HepG2 (cell line): ENCODE measurements around the gene GJB4. TPM values are rescaled to one million over a fixed set of nuclear protein-coding genes. Genes with fewer than 3 reads are reported as not detected.

Experiments used
- ATAC-seq: fragments of 200-7000 bp; cut with Tn5 transposase; 3 replicates; pipeline ENCODE4 v1.9.1; 2020; ENCODE audit warnings: mild to moderate bottlenecking, moderate library complexity
- BruUV-seq: library from RNA; stranded (reverse); fragments of 400-500 nt; replicated peaks from 2 replicates; lab custom pipeline; 2021; lab: Mats Ljungman, UMichigan
- CTCF ChIA-PET: fragments of 300-600 bp; formaldehyde crosslinking; extraction: SDS; loops from one replicate; lab custom pipeline; 2021; ENCODE audit warnings: low total read pairs, inconsistent platforms, low intra/inter-chr PET ratio; lab: Yijun Ruan, JAX
- POLR2A ChIA-PET: fragments of 350-600 bp; sonication (Branson Sonifier 250); formaldehyde crosslinking; loops from one replicate; lab custom pipeline; 2020; ENCODE audit warnings: antibody characterized with exemption, inconsistent platforms; lab: Yijun Ruan, JAX
- DNase-seq: peaks from one replicate; pipeline ENCODE4 v3.0.0-alpha.2; 2015; ENCODE audit warnings: low spot score
- FAIRE-seq: peaks from 3 replicates; lab custom pipeline; 2011; peaks lifted over from hg19 to GRCh38; lab: Jason Lieb, UNC
- H2AFZ ChIP-seq: one replicate; pipeline ENCODE4 v1.6.1; 2011; ENCODE audit warnings: low read length, inconsistent platforms
- H3K27ac ChIP-seq: fragments of 300-600 bp; 3 replicates; pipeline ENCODE4 v1.8.0; 2011; ENCODE audit warnings: mixed run types, mild to moderate bottlenecking, mixed read lengths, low read length, inconsistent platforms; ENCODE audit not compliant: insufficient read depth; ENCODE audit errors: extremely low read length
- H3K27me3 ChIP-seq, 2 experiments: fragments of 200-600 bp in 1 of 2; 2 replicates in 1 of 2; 3 replicates in 1 of 2; pipeline versions ENCODE4 v1.6.0 to v1.8.0; 2011; ENCODE audit warnings: low read length in 2 of 2, mild to moderate bottlenecking in 2 of 2, moderate library complexity in 2 of 2, inconsistent platforms in 1 of 2; ENCODE audit not compliant: insufficient read depth in 2 of 2, control insufficient read depth in 1 of 2
- H3K36me3 ChIP-seq, 2 experiments: fragments of 200-600 bp in 1 of 2; replicated peaks in 1 of 2; 2 replicates in 1 of 2; 3 replicates in 1 of 2; pipeline versions ENCODE4 v1.5.1 to v1.8.0; 2011; ENCODE audit warnings: low read length in 2 of 2, inconsistent platforms in 1 of 2; ENCODE audit not compliant: insufficient read depth in 2 of 2, control insufficient read depth in 1 of 2
- H3K4me1 ChIP-seq: 2 replicates; pipeline ENCODE4 v1.5.1; 2012; ENCODE audit warnings: low read length, inconsistent platforms; ENCODE audit not compliant: insufficient read depth
- H3K4me2 ChIP-seq: 2 replicates; pipeline ENCODE4 v1.6.0; 2011; ENCODE audit warnings: low read depth, low read length, inconsistent platforms
- H3K4me3 ChIP-seq, 3 experiments: fragments of 200-600 bp in 1 of 3; sonication (generic), shearing (Covaris generic) in 1 of 3; replicated peaks in 1 of 3; 2 replicates each; pipeline ENCODE4 v1.5.1; 2011 to 2016; ENCODE audit warnings: low read length in 3 of 3, inconsistent platforms in 2 of 3, low read depth in 2 of 3, mild to moderate bottlenecking in 2 of 3, control low read depth in 1 of 3, mixed read lengths in 1 of 3; ENCODE audit not compliant: insufficient read depth in 1 of 3
- H3K79me2 ChIP-seq: one replicate; pipeline ENCODE4 v1.6.1; 2011; ENCODE audit warnings: low read length, inconsistent platforms; ENCODE audit not compliant: insufficient read depth
- H3K9ac ChIP-seq: 2 replicates; pipeline ENCODE4 v1.6.0; 2011; ENCODE audit warnings: mild to moderate bottlenecking, low read depth, low read length, inconsistent platforms; ENCODE audit not compliant: insufficient read depth
- H3K9me3 ChIP-seq: 2 replicates; pipeline ENCODE4 v1.5.1; 2012; ENCODE audit warnings: mild to moderate bottlenecking, low read length
- H4K20me1 ChIP-seq: 2 replicates; pipeline ENCODE4 v1.6.0; 2011; ENCODE audit warnings: inconsistent platforms, mild to moderate bottlenecking, low read length, moderate library complexity; ENCODE audit not compliant: insufficient read depth
- BRF2 ChIP-seq: sonication (generic); formaldehyde crosslinking; IDR thresholded peaks from 2 replicates; pipeline ENCODE4 v1.8.1; 2022; ENCODE audit warnings: mild to moderate bottlenecking, missing genetic modification reagents
- DMAP1 ChIP-seq: IDR thresholded peaks from 2 replicates; pipeline ENCODE4 v1.6.1; 2016
- EP300 ChIP-seq, 3 experiments: sonication (generic) in 1 of 3; formaldehyde crosslinking in 1 of 3; IDR thresholded peaks; 2 replicates each; pipeline versions ENCODE4 v1.5.1 to v1.6.1; 2011 to 2020; ENCODE audit warnings: low read depth in 2 of 3, low read length in 2 of 3, borderline replicate concordance in 1 of 3, improper control_type of control experiment in 1 of 3, mild to moderate bottlenecking in 1 of 3, missing genetic modification reagents in 1 of 3, moderate library complexity in 1 of 3
- FOXO4 ChIP-seq: sonication (generic); formaldehyde crosslinking; conservative IDR thresholded peaks from 2 replicates; pipeline ENCODE4 v1.8.1; 2023; ENCODE audit warnings: missing genetic modification reagents
- FOXP4 ChIP-seq: sonication (generic); formaldehyde crosslinking; IDR thresholded peaks from 2 replicates; pipeline ENCODE4 v1.4.0; 2020; ENCODE audit warnings: missing genetic modification reagents
- GPN1 ChIP-seq: sonication (generic); formaldehyde crosslinking; IDR thresholded peaks from 2 replicates; pipeline ENCODE4 v1.5.1; 2020; ENCODE audit warnings: missing genetic modification reagents, borderline replicate concordance
- GTF2F1 ChIP-seq: fragments of 150-350 bp; IDR thresholded peaks from 2 replicates; pipeline ENCODE4 v1.6.1; 2014; ENCODE audit warnings: low read length
- HDAC6 ChIP-seq: fragments of 200-600 bp; sonication (generic); IDR thresholded peaks from 2 replicates; pipeline ENCODE4 v1.7.0; 2017; ENCODE audit warnings: mild to moderate bottlenecking, antibody characterized with exemption, low read length, low read depth
- KMT2A ChIP-seq: sonication (generic); formaldehyde crosslinking; IDR thresholded peaks from 2 replicates; pipeline ENCODE4 v1.4.0; 2020; ENCODE audit warnings: missing genetic modification reagents
- NFKBIZ ChIP-seq: IDR thresholded peaks from 2 replicates; pipeline ENCODE4 v1.6.1; 2018; ENCODE audit warnings: missing genetic modification reagents, missing compliant biosample characterization
- SRSF1 ChIP-seq: fragments of 200-400 bp; formaldehyde crosslinking; optimal IDR thresholded peaks from 2 replicates; pipeline ENCODE3; 2017; ENCODE audit warnings: mild to moderate bottlenecking, low read depth, low read length, moderate library complexity
- ZNF281 ChIP-seq: sonication (generic); formaldehyde crosslinking; IDR thresholded peaks from 2 replicates; pipeline ENCODE4 v1.4.0; 2020; ENCODE audit warnings: missing genetic modification reagents, borderline replicate concordance
- ZUFSP ChIP-seq: sonication (generic); formaldehyde crosslinking; IDR thresholded peaks from 2 replicates; pipeline ENCODE4 v1.9.0; 2021; ENCODE audit warnings: missing genetic modification reagents, mild to moderate bottlenecking, borderline replicate concordance
- WGBS: methylation state at CpG from one replicate; pipeline ENCODE4 v1.1.6; 2017; ENCODE audit warnings: low lambda C conversion rate; 5-methylcytosine and 5-hydroxymethylcytosine counted together
- in situ Hi-C: cut with HindIII; loops from 2 replicates; pipeline ENCODE4 v1.10.0; 2017; ENCODE audit warnings: low pct_unique_long_range_greater_than_20kb; ENCODE audit not compliant: extremely low pct_ligation_motif_present
- intact Hi-C: fragments of 100-400 bp; cut with micrococcal nuclease; formaldehyde crosslinking; loops from one replicate; pipeline ENCODE4 v1.10.0; 2022; ENCODE audit not compliant: unreplicated experiment
- polyA plus RNA-seq, 8 experiments: library from polyadenylated mRNA; depleted of rRNA in 3 of 8; stranded (reverse) in 7 of 8; unstranded in 1 of 8; fragments of >200 nt; fragmentation: Illumina TruSeq in 4 of 8; extraction: Trizol in 4 of 8; gene quantifications; 2 replicates each; pipeline versions ENCODE4 v1.2.1 to v1.2.3, GENCODE V29; 2011 to 2016; ENCODE audit warnings: low read depth in 4 of 8, missing spikeins in 1 of 8, mixed read lengths in 1 of 8; ENCODE audit not compliant: insufficient read depth in 1 of 8
- total RNA-seq, 5 experiments: library from RNA; depleted of rRNA; stranded (reverse); fragments of >200 nt; fragmentation: Illumina TruSeq; extraction: Trizol; gene quantifications; 2 replicates each; pipeline ENCODE4 v1.2.3, GENCODE V29; 2016; ENCODE audit warnings: low read depth in 1 of 5

The GJB4 gene
- total and polyA plus RNA-seq, 2 of the 13 experiments (the other 11 are each of a cell fraction or from before 2014, with no cell fraction given), result not detected

DNA sequence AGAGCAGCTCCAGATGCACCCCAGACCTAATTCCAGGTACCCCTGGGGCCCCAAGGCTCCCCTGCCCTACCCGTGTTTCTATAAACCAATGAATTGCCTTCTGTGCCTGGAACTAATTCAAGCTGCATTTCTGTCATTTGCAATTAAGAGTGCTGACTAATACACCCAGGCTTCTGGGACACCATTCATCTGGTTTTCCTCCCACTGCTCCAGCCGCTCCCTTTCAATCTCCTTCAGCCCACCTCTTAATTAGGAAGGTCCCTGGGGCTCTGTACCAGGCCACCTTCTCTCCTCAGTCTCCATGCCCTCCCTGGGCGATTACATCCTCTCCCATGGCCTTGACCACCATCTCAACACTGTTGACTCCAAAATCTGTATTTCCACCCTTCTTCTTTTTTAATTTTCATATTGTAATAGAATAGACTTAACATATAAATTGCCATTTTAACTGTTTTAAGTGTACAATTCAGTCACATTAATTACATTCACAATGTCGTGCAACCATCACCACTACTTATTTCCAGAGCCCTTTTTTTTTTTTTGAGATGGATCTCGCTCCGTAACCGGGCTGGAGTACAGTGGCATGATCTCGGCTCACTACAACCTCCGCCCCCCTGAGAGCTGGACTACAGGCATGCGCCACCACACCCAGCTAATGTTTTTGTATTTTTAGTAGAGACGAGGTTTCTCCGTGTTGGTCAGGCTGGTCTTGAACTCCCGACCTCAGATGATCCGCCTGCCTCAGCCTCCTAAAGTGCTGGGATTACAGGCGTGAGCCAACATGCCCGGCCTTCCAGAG is 12.2 kb downstream of the GJB4 start:
- no TSS peak for BruUV-seq
- no peak for DNase-seq
- Histone ChIP-seq H3K79me2 (no peaks in the 10 kb centered on the region), H3K27me3 (peaks cover 0 to 19% of the 10 kb centered on the region in 2 experiments; a peak in 3 of 5 replicates), H3K9me3 (no peaks in the 10 kb centered on the region), H3K4me3 (no peak overlapping the region), H3K27ac (no peak overlapping the region), H2AFZ (no peak overlapping the region), H4K20me1 (no peaks in the 10 kb centered on the region), H3K36me3 (no peaks in the 10 kb centered on the region), H3K4me1 (no peaks in the 10 kb centered on the region), H3K4me2 (no peak overlapping the region), H3K9ac (no peak overlapping the region)
- ChIA-PET POLR2A (no interaction called here), CTCF (no interaction called here)
- no peak for ATAC-seq
- 28% methylated on average over 16 of the region's 16 CpGs for WGBS
- FAIRE-seq, result no peak
- intact Hi-C loops, result no loop called here
- in situ Hi-C loops, result no loop called here
- no peak for TF ChIP-seq SRSF1
- no peak for TF ChIP-seq ZNF281 (CRISPR knock-in tag)
- TF ChIP-seq FOXO4 (CRISPR knock-in tag), result no peak
- TF ChIP-seq NFKBIZ (CRISPR knock-in tag), result no peak
- no peak for TF ChIP-seq KMT2A
- no peak for TF ChIP-seq HDAC6
- TF ChIP-seq DMAP1, result no peak
- no peak for TF ChIP-seq FOXP4 (CRISPR knock-in tag)
- no peak for TF ChIP-seq EP300 (IDR thresholded peaks at IDR 0.05; ENCODE audit: low read depth in 2 of 2, low read length in 2 of 2)
- no peak for TF ChIP-seq EP300 (CRISPR knock-in tag; IDR thresholded peaks at IDR 0.05; ENCODE audit: borderline replicate concordance)
- TF ChIP-seq GPN1, result no peak
- no peak for TF ChIP-seq ZUFSP (CRISPR knock-in tag)
- no peak for TF ChIP-seq GTF2F1
- no peak for TF ChIP-seq BRF2 (CRISPR knock-in tag)
